D721Med (cell line): ENCODE data around the gene IKZF3.

Experiments used
- DNase-seq: peaks from one replicate; pipeline ENCODE4 v3.0.0; 2011; ENCODE audit warnings: low spot score; ENCODE audit not compliant: insufficient read length
- FAIRE-seq: peaks from 2 replicates; lab custom pipeline; 2011; peaks lifted over from hg19 to GRCh38; lab: Jason Lieb, UNC
- CTCF ChIP-seq: IDR thresholded peaks from 2 replicates; pipeline ENCODE4 v1.5.1; 2012; ENCODE audit warnings: mild to moderate bottlenecking, control low read depth; ENCODE audit not compliant: insufficient read depth; ENCODE audit errors: missing control alignments

The IKZF3 gene

DNA sequence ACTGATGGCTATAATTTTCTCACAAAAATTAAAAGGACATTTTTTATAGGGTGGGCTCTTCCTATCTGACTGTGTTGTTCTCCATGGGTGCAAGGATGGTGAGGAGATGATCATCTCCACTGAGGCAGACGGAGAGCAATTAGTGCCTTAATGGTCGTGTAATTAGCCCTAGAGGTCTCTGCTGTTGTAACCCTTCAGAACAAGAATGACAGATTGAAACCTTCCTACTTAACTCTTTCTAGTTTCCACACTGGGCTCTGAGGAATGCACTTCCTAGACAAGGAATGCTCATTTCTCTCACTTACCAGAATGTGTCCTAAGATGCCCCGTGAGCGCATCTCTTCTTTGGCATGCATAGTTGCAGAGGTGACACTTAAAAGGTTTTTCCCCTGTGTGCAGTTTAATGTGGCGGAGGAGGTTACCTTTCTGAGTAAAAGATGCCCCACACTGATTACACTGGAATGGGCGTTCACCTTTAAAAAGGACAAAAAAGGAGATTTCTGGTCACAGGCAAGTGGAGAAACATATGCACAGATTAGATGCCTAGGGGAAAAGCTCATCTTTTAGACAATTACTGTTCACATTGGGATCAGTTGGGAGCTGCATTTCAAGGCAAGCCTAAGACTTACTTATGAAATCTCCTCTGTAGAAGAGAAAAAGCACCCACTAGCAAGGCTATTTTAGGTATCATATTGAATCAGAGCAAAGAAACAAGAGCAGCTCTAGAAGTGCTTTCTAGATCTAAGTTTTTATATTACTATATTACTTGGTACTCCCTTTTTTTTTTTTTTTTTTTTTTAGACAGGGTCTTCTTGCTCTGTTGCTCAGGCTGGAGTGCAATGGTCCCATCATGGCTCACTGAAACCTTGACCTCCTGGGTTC, 72.8 kb downstream of the IKZF3 start:
- DNase-seq (no peak), FAIRE-seq (no peak)
- no peak for TF ChIP-seq CTCF

GRCh38 chr17:39787743-39788484, 76.2 kb downstream of the IKZF3 start:
- no peak for DNase-seq
- no peak for FAIRE-seq
- no peak for TF ChIP-seq CTCF

DNA sequence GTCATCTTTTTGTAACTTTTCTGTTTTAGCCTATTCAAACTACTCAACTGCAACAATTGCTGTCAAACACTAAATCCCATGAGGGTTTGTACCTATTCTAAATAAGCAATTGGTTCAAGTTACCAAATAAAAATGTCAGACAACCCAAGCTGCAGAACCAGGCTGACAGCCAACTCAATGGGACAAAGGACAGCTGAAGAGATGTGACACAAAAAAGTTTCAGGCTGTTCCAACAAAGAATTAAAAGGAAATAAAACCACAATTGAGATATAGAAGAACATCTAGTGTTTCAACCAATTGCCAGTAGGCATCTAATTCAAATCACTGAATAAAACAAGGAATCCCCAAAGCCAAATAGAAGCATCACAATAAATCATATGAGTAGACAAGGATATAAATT, 77.1 kb downstream of the IKZF3 start:
- TF ChIP-seq CTCF, result no peak
- FAIRE-seq, result no peak
- DNase-seq, result no peak

DNA sequence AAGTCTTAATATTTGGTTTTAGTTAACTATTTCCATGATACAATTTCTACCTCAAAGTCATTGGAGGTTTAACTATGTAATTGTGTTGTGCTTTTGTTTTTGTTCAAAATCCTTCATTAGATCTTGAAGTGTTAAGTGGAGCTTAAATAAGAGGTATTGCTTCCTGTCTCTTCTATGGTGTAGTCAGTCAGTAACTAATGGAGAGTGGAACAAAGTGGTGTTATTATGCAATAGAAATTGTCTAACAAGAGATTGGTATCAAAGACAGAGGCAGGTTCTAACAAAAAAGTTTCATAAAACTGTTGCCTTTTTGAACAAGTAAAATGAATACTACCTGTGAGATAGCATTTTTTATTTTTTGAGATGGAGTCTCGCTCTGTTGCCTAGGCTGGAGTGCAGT, 81.1 kb downstream of the IKZF3 start:
- DNase-seq (no peak), FAIRE-seq (no peak)
- no peak for TF ChIP-seq CTCF

DNA sequence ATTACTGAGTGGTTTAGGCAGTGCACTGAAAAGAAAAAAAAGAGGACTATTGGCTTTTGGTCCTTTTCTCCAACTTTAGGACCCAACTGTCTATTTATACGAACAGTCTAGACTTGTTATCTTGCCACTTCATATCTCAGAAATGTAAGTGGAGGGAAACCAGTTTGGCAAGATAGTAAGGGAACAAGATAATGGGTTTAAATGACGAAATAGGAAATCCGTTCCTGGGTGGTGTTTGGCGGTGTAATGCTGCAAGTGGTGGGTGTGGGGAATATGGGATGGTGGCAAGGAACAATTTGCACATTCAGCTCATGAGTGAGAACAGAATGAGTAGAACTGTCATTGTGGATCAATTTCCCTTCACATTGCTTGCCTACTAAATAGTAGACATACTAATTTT, 81.6 kb downstream of the IKZF3 start:
- DNase-seq, result no peak
- FAIRE-seq, result no peak
- TF ChIP-seq CTCF, result no peak

- DNase-seq, result no peak
- no peak for TF ChIP-seq CTCF
- FAIRE-seq, result no peak
Measured at GRCh38 chr17:39781861-39782213, 82.3 kb downstream of the IKZF3 start.
